HepG2 (cell line): ENCODE data around the gene COL4A3. TPM values are rescaled to one million over a fixed set of nuclear protein-coding genes. Genes with fewer than 3 reads are reported as not detected.

Source experiments
- CENPT ChIP-seq: sonication (generic); formaldehyde crosslinking; IDR thresholded peaks from 2 replicates; pipeline ENCODE4 v1.8.0; 2022; ENCODE audit warnings: low read depth, mild to moderate bottlenecking, moderate library complexity, missing genetic modification reagents
- CREM ChIP-seq, 2 experiments: sonication (generic) in 1 of 2; formaldehyde crosslinking in 1 of 2; IDR thresholded peaks; 2 replicates each; pipeline versions ENCODE4 v1.4.0 to v1.6.1; 2016 to 2020; ENCODE audit warnings: antibody characterized with exemption in 1 of 2, mild to moderate bottlenecking in 1 of 2, missing genetic modification reagents in 1 of 2
- HMGXB3 ChIP-seq: sonication (generic); formaldehyde crosslinking; IDR thresholded peaks from 2 replicates; pipeline ENCODE4 v1.4.0; 2020; ENCODE audit warnings: missing genetic modification reagents, borderline replicate concordance
- MXI1 ChIP-seq: IDR thresholded peaks from 3 replicates; pipeline ENCODE4 v1.6.1; 2012; ENCODE audit warnings: low read depth, low read length, inconsistent platforms, borderline replicate concordance
- NPAS2 ChIP-seq: sonication (generic); formaldehyde crosslinking; IDR thresholded peaks from 2 replicates; pipeline ENCODE4 v1.8.0; 2022; ENCODE audit warnings: mild to moderate bottlenecking, missing genetic modification reagents, borderline replicate concordance
- NRL ChIP-seq: sonication (generic); formaldehyde crosslinking; IDR thresholded peaks from 2 replicates; pipeline ENCODE4 v1.5.0; 2020; ENCODE audit warnings: missing genetic modification reagents, mild to moderate bottlenecking, moderate library complexity, borderline replicate concordance
- RAD21 ChIP-seq: fragments of 450-650 bp; formaldehyde crosslinking; IDR thresholded peaks from 2 replicates; pipeline ENCODE4 v1.5.0; 2020; ENCODE audit warnings: mild to moderate bottlenecking
- REL ChIP-seq: sonication (generic); formaldehyde crosslinking; conservative IDR thresholded peaks from 2 replicates; pipeline ENCODE4 v1.8.0; 2022; ENCODE audit warnings: mild to moderate bottlenecking, missing genetic modification reagents, moderate library complexity
- SRF ChIP-seq: IDR thresholded peaks from 2 replicates; pipeline ENCODE4 v1.6.1; 2011; ENCODE audit warnings: mild to moderate bottlenecking, low read depth, low read length, moderate library complexity
- TEAD2 ChIP-seq: sonication (generic); formaldehyde crosslinking; IDR thresholded peaks from 2 replicates; pipeline ENCODE4 v1.9.0; 2021; ENCODE audit warnings: missing genetic modification reagents
- ZBTB10 ChIP-seq: sonication (generic); formaldehyde crosslinking; IDR thresholded peaks from 2 replicates; pipeline ENCODE4 v1.4.0; 2020; ENCODE audit warnings: missing genetic modification reagents, borderline replicate concordance
- ZNF138 ChIP-seq: sonication (generic); formaldehyde crosslinking; IDR thresholded peaks from 2 replicates; pipeline ENCODE4 v1.5.0; 2020; ENCODE audit warnings: mild to moderate bottlenecking, low read depth, missing genetic modification reagents
- ZNF597 ChIP-seq: sonication (generic); formaldehyde crosslinking; IDR thresholded peaks from 2 replicates; pipeline ENCODE4 v1.5.0; 2020; ENCODE audit warnings: missing genetic modification reagents
- polyA plus RNA-seq, 8 experiments: library from polyadenylated mRNA; depleted of rRNA in 3 of 8; stranded (reverse) in 7 of 8; unstranded in 1 of 8; fragments of >200 nt; fragmentation: Illumina TruSeq in 4 of 8; extraction: Trizol in 4 of 8; gene quantifications; 2 replicates each; pipeline versions ENCODE4 v1.2.1 to v1.2.3, GENCODE V29; 2011 to 2016; ENCODE audit warnings: low read depth in 4 of 8, missing spikeins in 1 of 8, mixed read lengths in 1 of 8; ENCODE audit not compliant: insufficient read depth in 1 of 8
- total RNA-seq, 5 experiments: library from RNA; depleted of rRNA; stranded (reverse); fragments of >200 nt; fragmentation: Illumina TruSeq; extraction: Trizol; gene quantifications; 2 replicates each; pipeline ENCODE4 v1.2.3, GENCODE V29; 2016; ENCODE audit warnings: low read depth in 1 of 5
- TF ChIP-seq, protein P1 (sequence below): sonication (generic); formaldehyde crosslinking; IDR thresholded peaks from 2 replicates; pipeline ENCODE4 v1.4.0; 2020; ENCODE audit warnings: missing genetic modification reagents

The COL4A3 gene
- total and polyA plus RNA-seq, 2 of the 13 experiments (the other 11 are each of a cell fraction or from before 2014, with no cell fraction given): 0.02 TPM; not detected in 1

DNA sequence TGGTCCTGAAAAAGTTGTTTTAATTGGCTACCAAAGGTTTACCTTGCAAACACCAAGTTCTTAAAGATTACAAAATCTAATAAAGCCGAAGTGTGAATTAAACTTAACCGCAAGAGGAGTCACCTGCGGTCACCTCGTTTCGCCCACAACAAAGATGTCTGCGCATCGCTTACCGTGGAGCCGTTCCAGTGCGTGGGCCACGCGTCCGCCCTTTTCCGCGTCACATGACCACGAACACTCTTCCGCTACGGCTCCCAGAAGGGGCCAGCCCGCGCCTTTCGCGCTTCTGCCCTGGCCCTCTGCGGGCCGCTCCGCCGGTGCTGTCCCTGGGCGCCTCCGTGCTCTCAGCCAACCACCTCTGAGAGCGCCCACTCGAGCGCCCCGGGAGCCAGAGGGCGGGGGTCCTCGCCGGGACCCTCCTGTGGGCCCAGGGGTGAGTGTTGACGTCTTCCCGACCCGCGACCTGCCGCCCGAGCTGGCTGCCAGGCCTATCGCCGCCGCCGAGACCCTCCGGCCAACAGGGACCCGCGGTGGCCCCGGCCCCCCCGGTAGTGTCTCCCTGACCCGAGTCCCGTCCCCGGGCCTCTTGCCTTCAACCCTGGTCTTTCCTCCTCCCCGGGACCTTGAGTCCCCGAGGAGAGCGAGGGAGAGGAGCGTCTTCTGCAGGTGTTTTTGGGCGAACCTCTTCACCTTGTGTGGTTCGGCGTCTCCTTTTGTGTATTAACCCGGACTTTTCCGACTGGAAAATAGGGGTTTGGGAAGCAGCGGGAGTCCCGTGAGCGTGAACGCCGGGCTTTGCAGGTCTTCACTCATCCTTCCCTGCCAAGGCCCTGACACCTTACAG, 160.8 kb downstream of the COL4A3 start, which contains the start of gene MFF (continued):
- TF ChIP-seq ZBTB10 (CRISPR knock-in tag) (no peak; the same call in 1 of the 2 replicates), ZNF138 (peak; percentile 98), RAD21 (CRISPR knock-in tag) (peak; percentile 75), TEAD2 (peak; percentile 91), CREM (IDR thresholded peaks at IDR 0.05) (peak; percentile 90), CREM (CRISPR knock-in tag; IDR thresholded peaks at IDR 0.05) (0 out of 2 replicates have a peak, but pooled peaks have one; percentile 40), MXI1 (peak; percentile 87; the same call in 2 of the 3 replicates), REL (CRISPR knock-in tag) (peak; percentile 85), NPAS2 (CRISPR knock-in tag) (no peak), HMGXB3 (CRISPR knock-in tag) (peak; percentile 93; the same call in 1 of the 2 replicates), SRF (no peak), ZNF597 (no peak), NRL (peak; percentile 97), CENPT (CRISPR knock-in tag) (peak; percentile 97)
- TF ChIP-seq, protein P1, sequence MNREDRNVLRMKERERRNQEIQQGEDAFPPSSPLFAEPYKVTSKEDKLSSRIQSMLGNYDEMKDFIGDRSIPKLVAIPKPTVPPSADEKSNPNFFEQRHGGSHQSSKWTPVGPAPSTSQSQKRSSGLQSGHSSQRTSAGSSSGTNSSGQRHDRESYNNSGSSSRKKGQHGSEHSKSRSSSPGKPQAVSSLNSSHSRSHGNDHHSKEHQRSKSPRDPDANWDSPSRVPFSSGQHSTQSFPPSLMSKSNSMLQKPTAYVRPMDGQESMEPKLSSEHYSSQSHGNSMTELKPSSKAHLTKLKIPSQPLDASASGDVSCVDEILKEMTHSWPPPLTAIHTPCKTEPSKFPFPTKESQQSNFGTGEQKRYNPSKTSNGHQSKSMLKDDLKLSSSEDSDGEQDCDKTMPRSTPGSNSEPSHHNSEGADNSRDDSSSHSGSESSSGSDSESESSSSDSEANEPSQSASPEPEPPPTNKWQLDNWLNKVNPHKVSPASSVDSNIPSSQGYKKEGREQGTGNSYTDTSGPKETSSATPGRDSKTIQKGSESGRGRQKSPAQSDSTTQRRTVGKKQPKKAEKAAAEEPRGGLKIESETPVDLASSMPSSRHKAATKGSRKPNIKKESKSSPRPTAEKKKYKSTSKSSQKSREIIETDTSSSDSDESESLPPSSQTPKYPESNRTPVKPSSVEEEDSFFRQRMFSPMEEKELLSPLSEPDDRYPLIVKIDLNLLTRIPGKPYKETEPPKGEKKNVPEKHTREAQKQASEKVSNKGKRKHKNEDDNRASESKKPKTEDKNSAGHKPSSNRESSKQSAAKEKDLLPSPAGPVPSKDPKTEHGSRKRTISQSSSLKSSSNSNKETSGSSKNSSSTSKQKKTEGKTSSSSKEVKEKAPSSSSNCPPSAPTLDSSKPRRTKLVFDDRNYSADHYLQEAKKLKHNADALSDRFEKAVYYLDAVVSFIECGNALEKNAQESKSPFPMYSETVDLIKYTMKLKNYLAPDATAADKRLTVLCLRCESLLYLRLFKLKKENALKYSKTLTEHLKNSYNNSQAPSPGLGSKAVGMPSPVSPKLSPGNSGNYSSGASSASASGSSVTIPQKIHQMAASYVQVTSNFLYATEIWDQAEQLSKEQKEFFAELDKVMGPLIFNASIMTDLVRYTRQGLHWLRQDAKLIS (CRISPR knock-in tag): no peak
